HS-5 (cell line): ENCODE data around the gene DLD.
A peak's percentile ranks its signal among the peaks of the same experiment; 100 is the strongest.
"Not testable (repeated sequence)": the region's sequence is repeated elsewhere in the genome, so short reads cannot be mapped to it uniquely, and the experiment has no call there.

ENCODE experiments used
- DNase-seq: peaks from one replicate; pipeline ENCODE4 v3.0.0-alpha.2; 2012; ENCODE audit warnings: low read depth

The DLD gene

DNA sequence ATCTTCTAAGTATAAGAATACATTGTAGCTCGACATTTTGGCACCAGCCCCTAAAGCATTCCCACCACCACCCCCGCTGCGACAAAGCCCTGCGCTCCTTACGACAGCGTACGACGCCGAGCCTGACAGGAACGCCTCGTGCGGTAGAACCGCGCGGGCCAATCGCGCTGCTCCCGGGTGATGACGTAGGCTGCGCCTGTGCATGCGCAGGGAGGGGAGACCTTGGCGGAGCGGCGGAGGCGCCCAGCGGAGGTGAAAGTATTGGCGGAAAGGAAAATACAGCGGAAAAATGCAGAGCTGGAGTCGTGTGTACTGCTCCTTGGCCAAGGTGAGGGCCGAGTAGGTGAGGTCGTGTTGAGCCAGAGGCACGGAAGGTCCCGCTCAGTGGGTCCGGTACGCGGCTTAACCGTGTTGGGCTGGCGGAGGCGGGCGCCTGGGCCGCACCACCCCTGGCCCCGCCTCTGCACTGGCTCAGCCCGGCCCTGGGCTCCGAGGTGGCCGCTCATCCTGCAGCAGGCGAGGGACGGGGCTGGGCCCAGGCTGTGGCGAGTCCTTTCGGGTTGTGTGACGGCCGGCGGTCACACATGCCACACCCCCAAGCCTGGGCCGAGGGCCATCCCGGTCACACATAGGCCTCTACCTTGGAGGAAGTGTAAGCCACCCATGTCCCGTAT is at the start of gene DLD:
Gene DLD, plus strand, starts transcription at position 222 of the 674 bp plus-strand sequence. Its CDS starts 68 bp downstream, at position 290.
- peak; percentile 58 for DNase-seq

GRCh38 chr7:107842213-107842612 is 48.8 kb upstream of the DLD start:
- no peak for DNase-seq

DNA sequence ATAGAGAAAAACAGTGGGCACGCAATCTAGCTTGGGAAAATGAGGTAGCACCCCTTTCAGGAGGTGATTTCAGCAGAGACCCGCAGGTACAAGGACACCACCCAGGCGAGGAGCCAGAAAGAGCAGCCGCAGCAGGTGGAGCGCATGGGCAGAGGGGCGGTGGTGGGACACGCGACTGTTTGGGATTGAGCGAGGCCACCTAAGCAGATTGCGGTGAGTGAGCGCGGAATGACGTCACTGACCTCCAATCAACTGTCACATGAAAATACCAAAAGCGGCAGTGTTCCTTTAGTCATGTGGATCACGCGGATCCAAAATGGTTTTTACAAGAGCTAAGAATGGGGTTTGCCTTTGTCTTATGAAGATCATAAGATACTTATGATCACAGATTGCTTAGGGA is 47.8 kb upstream of the DLD start:
- no peak for DNase-seq

DNA sequence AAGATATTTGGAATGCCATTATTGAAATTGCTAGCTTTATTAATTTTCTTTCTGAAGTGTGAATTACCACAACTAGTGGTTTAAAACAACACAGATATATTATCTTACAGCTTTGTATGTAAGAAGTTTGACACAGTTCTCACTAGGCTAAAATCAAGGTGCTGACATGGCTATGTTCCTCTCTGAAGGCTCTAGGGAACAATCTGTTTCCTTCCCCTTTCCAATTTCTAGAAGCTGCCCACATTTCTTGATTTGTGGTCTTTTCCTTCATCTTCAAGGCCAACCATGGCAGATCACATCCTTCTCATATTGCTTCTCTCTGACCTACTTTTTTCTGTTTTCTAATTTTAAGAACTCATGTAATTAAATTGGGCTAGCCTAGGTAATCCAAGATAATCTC is 44.7 kb upstream of the DLD start:
- DNase-seq = no peak

GRCh38 chr7:107847168-107847835 is 43.7 kb upstream of the DLD start:
- no peak for DNase-seq

- not testable (repeated sequence) for DNase-seq
Observed at GRCh38 chr7:107847836-107848175, 43.2 kb upstream of the DLD start.

DNA sequence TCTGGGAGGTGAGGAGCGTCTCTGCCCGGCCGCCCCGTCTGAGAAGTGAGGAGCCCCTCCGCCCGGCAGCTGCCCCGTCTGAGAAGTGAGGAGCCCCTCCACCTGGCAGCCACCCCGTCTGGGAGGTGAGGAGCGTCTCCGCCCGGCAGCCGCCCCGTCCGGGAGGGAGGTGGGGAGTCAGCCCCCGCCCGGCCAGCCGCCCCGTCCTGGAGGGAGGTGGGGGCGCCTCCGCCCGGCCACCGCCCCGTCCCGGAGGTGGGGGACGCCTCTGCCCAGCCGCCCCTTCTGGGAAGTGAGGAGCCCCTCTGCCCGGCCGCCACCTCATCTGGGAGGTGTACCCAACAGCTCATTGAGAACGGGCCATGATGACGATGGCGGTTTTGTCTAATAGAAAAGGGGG is 42.8 kb upstream of the DLD start:
- not testable (repeated sequence) for DNase-seq

- no peak for DNase-seq
Observed at GRCh38 chr7:107850216-107850615, 40.8 kb upstream of the DLD start.

GRCh38 chr7:107850643-107851042 is 40.3 kb upstream of the DLD start:
- DNase-seq = no peak

DNA sequence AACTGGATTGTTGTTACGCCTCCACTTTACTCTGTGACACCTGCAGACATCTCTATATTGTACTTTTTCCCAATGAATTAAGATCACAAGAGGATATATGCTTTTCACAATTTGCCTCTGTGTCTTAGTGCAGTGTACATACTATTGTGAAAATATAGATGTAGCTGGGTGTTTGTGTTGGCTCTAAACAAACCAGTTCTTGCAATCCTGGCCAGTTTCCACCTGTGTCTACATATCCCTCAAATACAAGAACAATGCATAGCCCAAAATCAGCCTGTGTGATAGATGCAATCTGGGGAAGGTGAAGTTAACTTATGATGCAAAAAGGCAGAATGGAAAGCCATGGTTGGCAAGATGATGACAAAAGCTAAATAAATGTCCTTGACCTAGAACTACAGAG is 36.5 kb upstream of the DLD start:
- no peak for DNase-seq

- DNase-seq = no peak
Observed at GRCh38 chr7:107854989-107855388, 36.0 kb upstream of the DLD start.

DNA sequence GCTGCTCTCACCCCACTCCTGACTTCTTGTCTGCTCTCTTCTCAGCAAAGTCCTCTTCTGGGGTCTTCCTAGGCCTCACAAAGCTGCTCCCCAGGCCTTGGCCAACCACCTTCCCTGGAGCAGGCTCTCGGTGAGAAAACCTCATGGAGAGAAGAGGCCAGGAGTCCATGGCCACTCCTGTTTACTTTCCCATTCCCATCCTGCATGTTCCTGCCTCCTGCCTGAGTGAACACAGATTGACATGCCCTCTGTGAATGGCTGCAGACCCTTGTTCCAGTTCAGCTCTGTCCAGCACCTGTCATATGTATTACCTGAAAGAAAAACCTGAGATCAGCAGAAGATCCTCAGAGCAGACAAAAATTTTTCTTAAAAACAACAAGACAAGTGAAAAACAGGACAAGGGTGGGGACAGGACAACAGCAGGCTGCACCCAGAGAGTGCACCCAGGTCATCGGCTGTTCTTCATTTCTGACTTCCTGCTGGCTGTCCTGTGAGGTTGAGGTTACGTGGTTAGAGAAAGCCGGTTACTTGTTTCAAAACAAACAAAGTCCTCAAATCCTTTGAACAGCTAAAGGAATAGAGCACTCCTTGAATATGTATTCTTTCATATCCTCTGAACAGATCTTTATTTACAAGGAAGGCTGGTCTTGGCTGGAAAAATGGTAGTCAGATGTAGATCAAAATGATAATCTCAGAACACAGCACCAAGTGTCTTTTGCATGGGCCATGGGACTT is 34.0 kb upstream of the DLD start:
- DNase-seq = no peak

GRCh38 chr7:107857541-107857912 is 33.5 kb upstream of the DLD start:
- DNase-seq = peak; percentile 4

DNA sequence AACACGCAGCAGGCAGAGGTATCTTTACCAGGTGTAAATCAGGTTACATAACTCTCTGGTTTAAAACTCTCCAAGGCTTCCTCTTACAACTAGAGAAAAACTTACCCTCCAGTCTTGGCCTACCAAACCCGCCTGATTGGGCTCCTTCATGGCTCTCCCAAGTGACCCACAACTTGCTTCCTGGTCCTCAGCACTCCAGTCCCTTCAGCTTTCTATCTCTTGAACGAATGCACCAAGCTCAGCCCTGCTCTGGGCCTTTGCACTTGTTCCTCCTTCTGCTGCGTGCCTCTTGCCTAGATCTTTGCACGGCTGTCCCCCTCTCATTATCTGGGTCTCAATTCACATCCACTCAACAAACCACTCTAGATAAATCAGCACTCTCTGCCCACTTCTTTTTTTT is 32.7 kb upstream of the DLD start:
- DNase-seq = no peak

GRCh38 chr7:107860279-107860961 is 30.6 kb upstream of the DLD start:
- no peak for DNase-seq

GRCh38 chr7:107860981-107861652 is 29.9 kb upstream of the DLD start:
- DNase-seq = no peak

DNA sequence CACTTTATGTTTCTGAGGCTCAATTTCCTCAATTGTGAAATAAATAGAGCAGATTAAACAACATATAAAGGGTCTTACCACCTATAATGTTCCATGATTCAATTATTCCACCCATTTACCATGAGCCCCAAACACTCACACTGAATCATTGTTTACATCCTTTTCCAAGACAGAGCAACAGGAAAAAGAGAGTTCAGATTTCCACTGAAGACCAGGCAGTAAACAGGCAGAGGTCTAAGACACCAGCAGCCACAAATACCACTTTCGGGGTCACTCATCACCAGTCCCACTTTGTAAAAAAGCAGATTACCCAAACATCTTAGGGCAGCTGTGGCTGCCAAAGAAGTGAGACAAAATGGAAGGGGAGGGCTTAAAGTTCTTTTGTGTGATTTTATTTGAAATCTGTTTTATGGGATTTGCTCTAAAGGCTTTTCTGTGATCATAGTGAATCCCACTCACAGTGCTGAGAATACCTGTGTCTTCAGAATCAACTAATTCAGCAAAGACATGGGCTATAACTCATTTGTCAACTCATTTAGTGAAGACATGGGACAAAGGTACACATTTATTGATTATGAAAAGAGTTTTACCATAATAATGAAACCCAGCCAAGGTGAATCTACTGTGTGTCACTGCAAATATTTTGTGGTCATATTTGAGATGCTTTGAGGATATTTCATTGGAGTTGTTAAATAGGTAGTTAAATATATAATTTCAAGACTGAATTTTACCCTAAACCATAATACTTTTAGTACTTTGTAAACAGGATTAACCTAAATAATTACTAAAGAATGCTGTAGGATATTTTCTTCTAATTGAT is 24.8 kb upstream of the DLD start:
- no peak for DNase-seq

DNA sequence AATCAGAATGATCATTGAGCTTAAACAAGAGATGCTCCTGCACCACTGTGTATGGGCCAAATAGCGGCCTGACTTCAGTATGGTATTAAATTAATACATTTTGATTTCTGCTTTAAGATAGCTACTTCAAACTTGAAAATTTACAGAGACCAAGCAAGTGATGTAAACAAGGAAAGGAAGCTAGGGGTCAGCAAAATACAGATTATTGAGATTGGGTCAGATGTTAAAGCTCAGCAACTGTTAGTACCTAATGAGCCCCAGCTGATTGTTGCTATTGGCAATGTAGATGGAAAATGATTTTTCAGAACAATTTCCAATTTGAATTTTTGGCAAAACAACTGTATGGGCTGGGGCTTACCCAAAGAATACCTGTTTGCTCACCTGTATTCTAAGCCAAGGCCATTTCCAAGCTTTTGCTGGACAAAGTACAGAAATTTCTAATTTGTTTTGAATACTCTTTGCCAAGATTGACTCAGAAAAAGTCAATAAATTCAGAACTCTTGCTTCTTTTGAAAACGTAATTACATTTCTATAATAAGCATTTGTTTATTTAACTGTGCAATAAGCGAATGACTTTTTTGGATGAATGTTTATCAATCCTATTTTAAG is 23.0 kb upstream of the DLD start:
- no peak for DNase-seq

DNA sequence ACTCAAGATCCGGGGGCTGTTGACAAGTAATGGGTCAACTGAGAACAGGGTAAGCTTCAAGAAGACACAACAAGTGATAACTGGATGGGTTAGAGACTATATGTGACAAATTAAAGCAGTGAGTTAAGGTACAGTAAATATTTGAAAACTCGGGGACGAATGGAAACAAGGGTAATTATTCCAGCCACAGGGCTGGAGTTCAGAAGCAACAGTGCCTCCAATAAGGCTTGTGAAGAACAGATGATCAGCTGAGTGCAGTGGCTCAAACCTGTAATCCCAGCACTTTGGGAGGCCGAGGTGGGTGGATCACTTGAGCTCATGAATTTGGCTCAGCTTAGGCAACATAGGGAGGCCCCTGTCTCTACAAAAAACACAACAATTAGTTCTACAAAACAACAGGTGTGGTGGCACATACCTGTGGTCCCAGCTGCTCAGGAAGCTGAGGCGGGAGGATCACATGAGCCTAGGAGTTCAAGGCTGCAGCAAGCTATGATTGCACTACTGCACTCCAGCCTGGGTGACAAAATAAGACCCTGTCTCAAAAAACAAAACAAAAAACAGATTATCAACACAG is 20.5 kb upstream of the DLD start:
- DNase-seq = no peak

DNA sequence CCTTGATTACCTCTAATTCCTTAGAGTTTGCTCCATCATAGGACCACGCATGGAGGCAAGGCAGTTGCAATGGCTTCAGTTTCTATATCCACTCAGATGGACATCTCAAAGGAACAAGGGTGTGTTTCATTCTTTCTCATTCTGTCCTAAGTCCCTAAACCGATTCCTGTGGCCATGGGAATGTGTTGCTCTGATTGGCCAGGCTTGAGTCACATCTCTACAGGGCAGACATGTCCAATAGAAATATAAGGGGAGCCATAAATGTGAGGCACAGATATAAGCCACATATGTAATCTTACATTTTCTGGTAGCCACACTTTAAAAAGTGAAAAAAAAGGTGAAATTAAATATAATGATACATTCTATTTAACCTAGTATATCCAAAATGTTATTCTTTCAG is 16.9 kb upstream of the DLD start:
- DNase-seq = no peak
